GM06990 (cell line): ENCODE data around the gene STT3A.

Experiments used
- DNase-seq: peaks from one replicate; pipeline ENCODE4 v3.0.0-alpha.2; 2011; ENCODE audit not compliant: insufficient read length; ENCODE audit errors: extremely low read depth
- H3K27me3 ChIP-seq: replicated peaks from 2 replicates; pipeline ENCODE4 v1.6.0; 2011; ENCODE audit warnings: low read length; ENCODE audit not compliant: control insufficient read depth, insufficient read depth
- H3K36me3 ChIP-seq: 2 replicates; pipeline ENCODE4 v1.5.1; 2011; ENCODE audit warnings: low read length; ENCODE audit not compliant: control insufficient read depth, insufficient read depth
- H3K4me3 ChIP-seq: replicated peaks from 2 replicates; pipeline ENCODE4 v1.5.1; 2011; ENCODE audit warnings: low read depth, mild to moderate bottlenecking, control low read depth, low read length
- TF ChIP-seq, protein P1 (sequence below): IDR thresholded peaks from 2 replicates; pipeline ENCODE4 v1.5.1; 2011; ENCODE audit warnings: low read length, control low read depth, mild to moderate bottlenecking, inconsistent platforms; ENCODE audit not compliant: insufficient read depth, poor library complexity, severe bottlenecking

The STT3A gene

DNA sequence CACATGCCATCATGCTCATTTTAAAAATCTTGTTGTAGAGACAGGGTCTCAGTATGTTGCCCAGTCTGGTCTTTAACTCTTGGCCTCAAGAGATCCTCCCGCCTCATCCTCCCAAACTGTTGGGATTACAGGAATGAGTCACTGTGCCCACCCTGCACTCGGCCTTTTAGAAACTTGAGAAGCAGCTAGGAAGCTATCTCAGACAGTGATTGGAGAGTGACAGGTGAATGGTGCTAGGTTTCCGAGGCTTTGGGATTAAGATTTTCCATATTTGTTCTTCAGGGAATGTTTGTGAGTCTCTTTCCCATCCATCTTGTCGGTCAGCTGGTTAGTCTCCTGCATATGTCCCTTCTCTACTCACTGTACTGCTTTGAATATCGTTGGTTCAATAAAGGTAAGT, 12.8 kb upstream of the STT3A start:
- TF ChIP-seq, protein P1, sequence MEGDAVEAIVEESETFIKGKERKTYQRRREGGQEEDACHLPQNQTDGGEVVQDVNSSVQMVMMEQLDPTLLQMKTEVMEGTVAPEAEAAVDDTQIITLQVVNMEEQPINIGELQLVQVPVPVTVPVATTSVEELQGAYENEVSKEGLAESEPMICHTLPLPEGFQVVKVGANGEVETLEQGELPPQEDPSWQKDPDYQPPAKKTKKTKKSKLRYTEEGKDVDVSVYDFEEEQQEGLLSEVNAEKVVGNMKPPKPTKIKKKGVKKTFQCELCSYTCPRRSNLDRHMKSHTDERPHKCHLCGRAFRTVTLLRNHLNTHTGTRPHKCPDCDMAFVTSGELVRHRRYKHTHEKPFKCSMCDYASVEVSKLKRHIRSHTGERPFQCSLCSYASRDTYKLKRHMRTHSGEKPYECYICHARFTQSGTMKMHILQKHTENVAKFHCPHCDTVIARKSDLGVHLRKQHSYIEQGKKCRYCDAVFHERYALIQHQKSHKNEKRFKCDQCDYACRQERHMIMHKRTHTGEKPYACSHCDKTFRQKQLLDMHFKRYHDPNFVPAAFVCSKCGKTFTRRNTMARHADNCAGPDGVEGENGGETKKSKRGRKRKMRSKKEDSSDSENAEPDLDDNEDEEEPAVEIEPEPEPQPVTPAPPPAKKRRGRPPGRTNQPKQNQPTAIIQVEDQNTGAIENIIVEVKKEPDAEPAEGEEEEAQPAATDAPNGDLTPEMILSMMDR = no peak
- H3K27me3 ChIP-seq = no peaks in the 10 kb centered on the region
- H3K36me3 ChIP-seq = peaks cover 26% of the 10 kb centered on the region
- no peak for DNase-seq
- H3K4me3 ChIP-seq = no peak overlapping the region

GRCh38 chr11:125583496-125583895, 9.2 kb upstream of the STT3A start:
- no peaks in the 10 kb centered on the region for H3K27me3 ChIP-seq
- no peak for DNase-seq
- peaks cover 13% of the 10 kb centered on the region for H3K36me3 ChIP-seq
- no peak overlapping the region for H3K4me3 ChIP-seq
- TF ChIP-seq, protein P1 = no peak

DNA sequence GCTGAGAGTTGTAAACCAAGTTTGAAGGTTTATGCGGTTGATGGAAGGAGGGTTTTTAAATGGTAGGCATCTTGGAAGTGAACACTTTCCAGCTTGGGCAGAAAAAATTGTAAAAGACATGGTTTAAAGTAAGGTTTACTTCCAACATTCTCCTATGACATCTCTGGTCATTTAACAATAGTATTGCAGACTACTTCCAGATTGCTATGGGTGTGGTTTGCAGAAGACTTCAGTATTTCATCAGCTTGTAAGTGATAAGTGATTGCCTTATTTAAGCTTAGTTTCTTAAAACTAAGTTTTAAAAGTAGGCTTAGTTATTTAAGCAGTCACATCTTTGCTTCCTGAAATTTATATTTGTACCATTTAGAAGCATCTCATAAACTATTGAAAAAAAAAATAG, 7.2 kb upstream of the STT3A start:
- TF ChIP-seq, protein P1 = no peak
- DNase-seq = no peak

GRCh38 chr11:125586623-125587022, 6.0 kb upstream of the STT3A start:
- Histone ChIP-seq H3K36me3 (peaks cover 5% of the 10 kb centered on the region; the same call in 1 of the 2 replicates), H3K4me3 (no peak overlapping the region), H3K27me3 (no peaks in the 10 kb centered on the region)
- TF ChIP-seq, protein P1 = no peak
- DNase-seq = no peak

More for the DNA sequence above, 7.2 kb upstream of the STT3A start:
- H3K27me3 ChIP-seq = no peaks in the 10 kb centered on the region
- peaks cover 5% of the 10 kb centered on the region; the same call in 1 of the 2 replicates for H3K36me3 ChIP-seq
- H3K4me3 ChIP-seq = no peak overlapping the region

- Histone ChIP-seq H3K4me3 (no peak overlapping the region), H3K36me3 (peaks cover 5% of the 10 kb centered on the region; the same call in 1 of the 2 replicates), H3K27me3 (no peaks in the 10 kb centered on the region)
- TF ChIP-seq, protein P1 = no peak
- no peak for DNase-seq
These were observed 5.2 kb upstream of the STT3A start for GRCh38 chr11:125587480-125587879.

- Histone ChIP-seq H3K27me3 (no peaks in the 10 kb centered on the region), H3K4me3 (no peak overlapping the region)
- no peak for DNase-seq
These were observed 4.1 kb upstream of the STT3A start for GRCh38 chr11:125588505-125588904.

More at GRCh38 chr11:125588505-125588904, 4.1 kb upstream of the STT3A start:
- peaks cover 2% of the 10 kb centered on the region; the same call in 1 of the 2 replicates for H3K36me3 ChIP-seq
- TF ChIP-seq, protein P1 = no peak
